GM23248 (cell line): Measurements from ENCODE around the gene PHEX.

Experiments
- EZH2 ChIP-seq: fragments of 200-600 bp; sonication (generic); IDR thresholded peaks from 2 replicates; pipeline ENCODE4 v1.6.1; 2018; ENCODE audit warnings: antibody characterized with exemption, mild to moderate bottlenecking; ENCODE audit not compliant: insufficient read depth, poor library complexity, severe bottlenecking
- EZH2phosphoT487 ChIP-seq: fragments of 200-600 bp; sonication (generic); IDR thresholded peaks from 2 replicates; pipeline ENCODE4 v1.6.1; 2018; ENCODE audit warnings: antibody characterized with exemption, moderate library complexity, mild to moderate bottlenecking, low read depth; ENCODE audit not compliant: insufficient read depth

- TF ChIP-seq EZH2 (no peak), EZH2phosphoT487 (no peak)
Observed at GRCh38 chrX:22053481-22053880, 21.4 kb downstream of the PHEX start.
